WERI-Rb-1 (cell line): Measurements from ENCODE around the gene PAQR5.

Experiments used
- DNase-seq: peaks from one replicate; pipeline ENCODE4 v3.0.0-alpha.2; 2020
- H3K27ac ChIP-seq: fragments of 250-450 bp; sonication (Bioruptor Pico); 2 replicates; pipeline ENCODE4 v1.5.1; 2020; ENCODE audit warnings: mild to moderate bottlenecking, moderate library complexity
- H3K27me3 ChIP-seq: fragments of 250-450 bp; sonication (Bioruptor Pico); 2 replicates; pipeline ENCODE4 v1.5.1; 2021; ENCODE audit warnings: mild to moderate bottlenecking, low read depth, moderate library complexity; ENCODE audit not compliant: insufficient read depth, severe bottlenecking
- H3K36me3 ChIP-seq: fragments of 250-450 bp; sonication (Bioruptor Pico); 2 replicates; pipeline ENCODE4 v1.5.1; 2020; ENCODE audit warnings: mild to moderate bottlenecking, moderate library complexity
- H3K4me3 ChIP-seq: 2 replicates; pipeline ENCODE4 v1.5.1; 2011; ENCODE audit warnings: low read depth, mild to moderate bottlenecking, control low read depth, low read length
- H3K9me3 ChIP-seq: fragments of 250-450 bp; sonication (Bioruptor Pico); 2 replicates; pipeline ENCODE4 v1.5.1; 2021; ENCODE audit warnings: mild to moderate bottlenecking, moderate library complexity; ENCODE audit not compliant: severe bottlenecking
- TF ChIP-seq, protein P1 (sequence below): IDR thresholded peaks from 2 replicates; pipeline ENCODE4 v1.5.1; 2011; ENCODE audit warnings: low read depth, mild to moderate bottlenecking, control low read depth, inconsistent platforms, low read length

PAQR5 gene

GRCh38 chr15:69272891-69273290 lies 25.8 kb upstream of the PAQR5 start:
- no peaks in the 10 kb centered on the region for H3K9me3 ChIP-seq
- H3K36me3 ChIP-seq, result peaks cover 6% of the 10 kb centered on the region; the same call in 1 of the 2 replicates
- DNase-seq, result no peak
- TF ChIP-seq, protein P1, sequence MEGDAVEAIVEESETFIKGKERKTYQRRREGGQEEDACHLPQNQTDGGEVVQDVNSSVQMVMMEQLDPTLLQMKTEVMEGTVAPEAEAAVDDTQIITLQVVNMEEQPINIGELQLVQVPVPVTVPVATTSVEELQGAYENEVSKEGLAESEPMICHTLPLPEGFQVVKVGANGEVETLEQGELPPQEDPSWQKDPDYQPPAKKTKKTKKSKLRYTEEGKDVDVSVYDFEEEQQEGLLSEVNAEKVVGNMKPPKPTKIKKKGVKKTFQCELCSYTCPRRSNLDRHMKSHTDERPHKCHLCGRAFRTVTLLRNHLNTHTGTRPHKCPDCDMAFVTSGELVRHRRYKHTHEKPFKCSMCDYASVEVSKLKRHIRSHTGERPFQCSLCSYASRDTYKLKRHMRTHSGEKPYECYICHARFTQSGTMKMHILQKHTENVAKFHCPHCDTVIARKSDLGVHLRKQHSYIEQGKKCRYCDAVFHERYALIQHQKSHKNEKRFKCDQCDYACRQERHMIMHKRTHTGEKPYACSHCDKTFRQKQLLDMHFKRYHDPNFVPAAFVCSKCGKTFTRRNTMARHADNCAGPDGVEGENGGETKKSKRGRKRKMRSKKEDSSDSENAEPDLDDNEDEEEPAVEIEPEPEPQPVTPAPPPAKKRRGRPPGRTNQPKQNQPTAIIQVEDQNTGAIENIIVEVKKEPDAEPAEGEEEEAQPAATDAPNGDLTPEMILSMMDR, result no peak
- no peak overlapping the region for H3K27ac ChIP-seq
- no peak overlapping the region for H3K4me3 ChIP-seq
- H3K27me3 ChIP-seq, result no peaks in the 10 kb centered on the region

GRCh38 chr15:69275074-69275670 lies 23.5 kb upstream of the PAQR5 start:
- Histone ChIP-seq H3K27me3 (no peaks in the 10 kb centered on the region), H3K9me3 (no peaks in the 10 kb centered on the region), H3K27ac (no peak overlapping the region), H3K36me3 (no peaks in the 10 kb centered on the region), H3K4me3 (no peak overlapping the region)
- DNase-seq, result no peak
- TF ChIP-seq, protein P1, result no peak

GRCh38 chr15:69275933-69276560 lies 22.7 kb upstream of the PAQR5 start:
- Histone ChIP-seq H3K27ac (no peak overlapping the region), H3K36me3 (no peaks in the 10 kb centered on the region), H3K9me3 (no peaks in the 10 kb centered on the region), H3K27me3 (no peaks in the 10 kb centered on the region), H3K4me3 (no peak overlapping the region)
- no peak for DNase-seq
- TF ChIP-seq, protein P1, result no peak

DNA sequence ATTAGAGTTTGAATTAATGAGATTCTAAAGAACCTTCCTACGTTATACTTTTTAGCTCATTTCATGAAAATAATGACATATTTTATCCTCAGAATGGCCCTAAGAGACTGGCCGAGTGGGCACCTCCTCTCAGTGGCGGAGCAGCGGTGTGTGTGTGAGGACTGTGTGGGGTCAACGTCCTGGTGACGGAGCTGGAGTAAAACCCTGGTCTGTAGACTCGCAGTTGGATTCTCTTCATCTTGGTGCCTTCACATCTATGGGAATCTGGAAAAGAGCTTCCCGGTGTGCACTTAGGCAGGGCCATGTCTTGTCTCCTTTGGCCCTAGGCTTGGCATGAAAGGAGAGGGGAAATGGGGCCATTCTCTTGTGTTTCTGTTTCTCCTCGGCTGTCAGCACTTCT lies 21.4 kb upstream of the PAQR5 start:
- no peak overlapping the region for H3K27ac ChIP-seq
- TF ChIP-seq, protein P1, result no peak
- H3K9me3 ChIP-seq, result no peaks in the 10 kb centered on the region
- H3K27me3 ChIP-seq, result no peaks in the 10 kb centered on the region
- H3K36me3 ChIP-seq, result no peaks in the 10 kb centered on the region
- DNase-seq, result no peak
- H3K4me3 ChIP-seq, result no peak overlapping the region

- TF ChIP-seq, protein P1, result no peak
- H3K4me3 ChIP-seq, result no peak overlapping the region
- H3K27ac ChIP-seq, result no peak overlapping the region
- no peaks in the 10 kb centered on the region for H3K9me3 ChIP-seq
- H3K27me3 ChIP-seq, result no peaks in the 10 kb centered on the region
- H3K36me3 ChIP-seq, result no peaks in the 10 kb centered on the region
- DNase-seq, result no peak
Observed at GRCh38 chr15:69279636-69280035, 19.1 kb upstream of the PAQR5 start.

GRCh38 chr15:69280783-69281182 lies 17.9 kb upstream of the PAQR5 start:
- H3K27me3 ChIP-seq, result no peaks in the 10 kb centered on the region
- no peak for DNase-seq
- no peaks in the 10 kb centered on the region for H3K36me3 ChIP-seq
- TF ChIP-seq, protein P1, result no peak
- H3K27ac ChIP-seq, result no peak overlapping the region
- no peak overlapping the region for H3K4me3 ChIP-seq
- no peaks in the 10 kb centered on the region for H3K9me3 ChIP-seq
